Endodermal cell (in vitro differentiated cells): ENCODE results near the gene ANKUB1. TPM values are rescaled to one million over a fixed set of nuclear protein-coding genes. Genes with fewer than 3 reads are reported as not detected.

ENCODE experiments used
- DNase-seq: peaks from one replicate; pipeline ENCODE4 v3.0.0-alpha.2; 2017
- H3K27ac ChIP-seq: 2 replicates; pipeline ENCODE4 v1.5.1; 2013; ENCODE audit warnings: mild to moderate bottlenecking, low read depth, low read length, moderate library complexity
- H3K27me3 ChIP-seq: 2 replicates; pipeline ENCODE4 v1.6.1; 2013; ENCODE audit warnings: mild to moderate bottlenecking, low read length, moderate library complexity; ENCODE audit not compliant: insufficient read depth, control insufficient read depth, poor library complexity, severe bottlenecking
- H3K36me3 ChIP-seq: 2 replicates; pipeline ENCODE4 v1.7.0; 2013; ENCODE audit warnings: mild to moderate bottlenecking, low read length, moderate library complexity; ENCODE audit not compliant: control insufficient read depth, insufficient read depth
- H3K4me1 ChIP-seq: one replicate; pipeline ENCODE4 v1.7.0; 2013; ENCODE audit warnings: low read length; ENCODE audit not compliant: control insufficient read depth, insufficient read depth
- H3K4me3 ChIP-seq: 2 replicates; pipeline ENCODE4 v1.5.1; 2013; ENCODE audit warnings: mild to moderate bottlenecking, low read length, moderate library complexity
- H3K9ac ChIP-seq: 2 replicates; pipeline ENCODE4 v1.6.1; 2013; ENCODE audit warnings: mild to moderate bottlenecking, low read length, moderate library complexity; ENCODE audit not compliant: poor library complexity, severe bottlenecking; ENCODE audit errors: extremely low read depth
- H3K9me3 ChIP-seq: 2 replicates; pipeline ENCODE4 v1.6.1; 2013; ENCODE audit warnings: mild to moderate bottlenecking, low read length, moderate library complexity; ENCODE audit not compliant: control insufficient read depth
- H3K27ac Mint-ChIP-seq: 2 replicates; pipeline ENCODE4 v1.8.0; 2020; ENCODE audit warnings: mixed read lengths
- H3K27me3 Mint-ChIP-seq: 2 replicates; pipeline ENCODE4 v1.8.0; 2021; ENCODE audit warnings: mild to moderate bottlenecking, mixed read lengths; ENCODE audit not compliant: insufficient read depth
- H3K36me3 Mint-ChIP-seq: 2 replicates; pipeline ENCODE4 v1.8.0; 2020; ENCODE audit warnings: low read depth, mixed read lengths
- H3K4me1 Mint-ChIP-seq: 2 replicates; pipeline ENCODE4 v1.8.0; 2020; ENCODE audit warnings: mixed read lengths
- H3K4me3 Mint-ChIP-seq: 2 replicates; pipeline ENCODE4 v1.8.0; 2020; ENCODE audit warnings: mild to moderate bottlenecking, moderate library complexity, mixed read lengths
- H3K9me3 Mint-ChIP-seq: 2 replicates; pipeline ENCODE4 v1.8.0; 2020; ENCODE audit warnings: mild to moderate bottlenecking, mixed read lengths
- WGBS, 2 experiments: methylation state at CpG; one replicate each; pipeline versions ENCODE4 v1.1.5 to v1.1.7; 2013; ENCODE audit warnings: missing lambda C conversion rate in 2 of 2, mixed read lengths in 1 of 2; ENCODE audit not compliant: insufficient coverage in 1 of 2, insufficient read length in 1 of 2; 5-methylcytosine and 5-hydroxymethylcytosine counted together
- total RNA-seq, 2 donors: library from RNA; stranded (reverse); fragmentation: NEBNext Ultra II Directional in 1 of 2; extraction: Animal tissue kit (Norgen Biotek cat#: 25700) in 1 of 2; gene quantifications; 2 replicates in 1 of 2; 3 replicates in 1 of 2; pipeline ENCODE4 v1.2.1, GENCODE V29; 2021
- TF ChIP-seq, protein P1 (sequence below): fragments of 200-600 bp; sonication (generic); conservative IDR thresholded peaks from 2 replicates; pipeline ENCODE4 v1.5.0; 2021; ENCODE audit warnings: antibody characterized with exemption, mild to moderate bottlenecking

Gene ANKUB1
- total RNA-seq, 2 donors from 2014 or later: not detected

GRCh38 chr3:149833241-149833640, 40.9 kb upstream of the ANKUB1 start:
- DNase-seq: no peak
- Mint-ChIP-seq H3K9me3 (peaks cover 86% of the 10 kb centered on the region), H3K27me3 (no peaks in the 10 kb centered on the region), H3K36me3 (peaks cover 59% of the 10 kb centered on the region), H3K4me1 (no peaks in the 10 kb centered on the region), H3K27ac (no peak overlapping the region), H3K4me3 (no peak overlapping the region)
- no peak overlapping the region for H3K9ac ChIP-seq
- no peaks in the 10 kb centered on the region for H3K4me1 ChIP-seq
- H3K9me3 ChIP-seq: peaks cover 86% of the 10 kb centered on the region
- TF ChIP-seq, protein P1, sequence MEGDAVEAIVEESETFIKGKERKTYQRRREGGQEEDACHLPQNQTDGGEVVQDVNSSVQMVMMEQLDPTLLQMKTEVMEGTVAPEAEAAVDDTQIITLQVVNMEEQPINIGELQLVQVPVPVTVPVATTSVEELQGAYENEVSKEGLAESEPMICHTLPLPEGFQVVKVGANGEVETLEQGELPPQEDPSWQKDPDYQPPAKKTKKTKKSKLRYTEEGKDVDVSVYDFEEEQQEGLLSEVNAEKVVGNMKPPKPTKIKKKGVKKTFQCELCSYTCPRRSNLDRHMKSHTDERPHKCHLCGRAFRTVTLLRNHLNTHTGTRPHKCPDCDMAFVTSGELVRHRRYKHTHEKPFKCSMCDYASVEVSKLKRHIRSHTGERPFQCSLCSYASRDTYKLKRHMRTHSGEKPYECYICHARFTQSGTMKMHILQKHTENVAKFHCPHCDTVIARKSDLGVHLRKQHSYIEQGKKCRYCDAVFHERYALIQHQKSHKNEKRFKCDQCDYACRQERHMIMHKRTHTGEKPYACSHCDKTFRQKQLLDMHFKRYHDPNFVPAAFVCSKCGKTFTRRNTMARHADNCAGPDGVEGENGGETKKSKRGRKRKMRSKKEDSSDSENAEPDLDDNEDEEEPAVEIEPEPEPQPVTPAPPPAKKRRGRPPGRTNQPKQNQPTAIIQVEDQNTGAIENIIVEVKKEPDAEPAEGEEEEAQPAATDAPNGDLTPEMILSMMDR: no peak
- no peak overlapping the region for H3K27ac ChIP-seq
- H3K27me3 ChIP-seq: no peaks in the 10 kb centered on the region
- H3K4me3 ChIP-seq: peak overlapping the region; percentile 54
- 79 to 100% methylated on average over 1 to 2 of the region's 2 CpGs for WGBS, 2 experiments
- no peaks in the 10 kb centered on the region for H3K36me3 ChIP-seq

DNA sequence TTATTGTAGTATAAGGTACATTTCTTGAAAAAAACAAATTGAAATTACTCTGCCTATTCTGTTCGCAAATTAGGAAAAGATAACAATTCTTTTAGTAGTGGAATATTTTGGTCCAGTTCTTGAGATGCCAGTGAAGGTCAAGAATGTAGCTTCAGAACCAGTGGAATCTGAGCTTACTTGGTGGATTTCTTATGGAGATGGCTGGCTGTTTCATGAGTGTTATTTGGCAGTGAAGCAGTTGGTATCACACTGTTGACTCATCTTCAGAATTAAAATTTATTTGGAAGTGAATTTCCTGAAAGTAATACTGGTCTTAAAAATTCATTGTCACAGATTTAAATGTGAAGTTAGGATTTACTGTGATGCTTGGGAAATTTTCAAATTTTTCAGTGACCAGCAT, 39.7 kb upstream of the ANKUB1 start:
- H3K36me3 Mint-ChIP-seq: peaks cover 47% of the 10 kb centered on the region
- Histone ChIP-seq H3K9ac (no peak overlapping the region), H3K27ac (no peak overlapping the region), H3K4me3 (peak overlapping the region; percentile 24), H3K4me1 (no peaks in the 10 kb centered on the region), H3K27me3 (no peaks in the 10 kb centered on the region), H3K9me3 (peaks cover 77% of the 10 kb centered on the region), H3K36me3 (no peaks in the 10 kb centered on the region)
- H3K9me3 Mint-ChIP-seq: peaks cover 75% of the 10 kb centered on the region
- H3K27me3 Mint-ChIP-seq: no peaks in the 10 kb centered on the region
- no peak overlapping the region for H3K4me3 Mint-ChIP-seq
- WGBS, 2 experiments: 86 to 94% methylated on average over 1 of the region's 1 CpG
- H3K4me1 Mint-ChIP-seq: no peaks in the 10 kb centered on the region
- no peak overlapping the region for H3K27ac Mint-ChIP-seq
- TF ChIP-seq, protein P1: no peak
- DNase-seq: no peak

- H3K36me3 Mint-ChIP-seq: peaks cover 42% of the 10 kb centered on the region
Measured at GRCh38 chr3:149831321-149831720, 39.0 kb upstream of the ANKUB1 start.

More at GRCh38 chr3:149831321-149831720, 39.0 kb upstream of the ANKUB1 start:
- Mint-ChIP-seq H3K27me3 (no peaks in the 10 kb centered on the region), H3K4me3 (no peak overlapping the region), H3K9me3 (peaks cover 68% of the 10 kb centered on the region), H3K4me1 (no peaks in the 10 kb centered on the region), H3K27ac (no peak overlapping the region)
- peaks cover 72% of the 10 kb centered on the region for H3K9me3 ChIP-seq
- H3K27me3 ChIP-seq: no peaks in the 10 kb centered on the region
- no peaks in the 10 kb centered on the region for H3K4me1 ChIP-seq
- TF ChIP-seq, protein P1: no peak
- H3K4me3 ChIP-seq: no peak overlapping the region
- WGBS, 2 experiments: 92 to 95% methylated on average over 3 to 4 of the region's 4 CpGs
- H3K36me3 ChIP-seq: no peaks in the 10 kb centered on the region
- DNase-seq: no peak
- no peak overlapping the region for H3K27ac ChIP-seq
- no peak overlapping the region for H3K9ac ChIP-seq
